ENCODE data around the gene CRACR2A. TPM values are rescaled to one million over a fixed set of nuclear protein-coding genes. Genes with fewer than 3 reads are reported as not detected.
A peak's percentile ranks its signal among the peaks of the same experiment; 100 is the strongest.

The CRACR2A gene
- total and polyA plus RNA-seq, 2 of the 4 experiments (the other 2 are of a cell fraction) = 0.54 to 0.60 TPM

DNA sequence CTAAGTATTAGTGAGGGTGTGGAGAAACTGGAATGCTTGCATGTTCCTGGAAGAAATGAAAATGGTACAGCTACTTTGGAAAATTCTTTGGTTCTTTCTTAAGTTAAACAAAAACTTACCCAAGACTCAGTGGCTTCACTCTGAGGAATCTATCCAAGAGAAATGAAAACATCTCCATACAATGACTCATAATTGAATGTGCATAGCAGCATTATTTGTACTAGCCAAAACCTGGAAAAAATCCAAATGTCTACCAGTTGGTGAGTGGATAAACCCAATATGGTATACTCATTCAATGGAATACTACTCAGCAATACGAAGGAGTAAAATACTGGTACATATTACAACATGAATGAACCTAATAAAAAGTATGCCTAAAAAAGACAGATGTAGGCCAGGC is 18.0 kb upstream of the CRACR2A start:
- Histone ChIP-seq H4K8ac (ENCODE audit: low read depth in 2 of 2, low read length in 2 of 2) (no peak overlapping the region), H2AK5ac (ENCODE audit: low read depth, low read length) (no peak overlapping the region), H2AFZ (replicated peaks; ENCODE audit: low read length, poor library complexity) (no peak overlapping the region), H3K79me1 (ENCODE audit: low read depth in 1 of 2, low read length in 2 of 2) (no peaks in the 10 kb centered on the region), H4K20me1 (ENCODE audit: insufficient read depth, low read length) (no peaks in the 10 kb centered on the region), H2BK5ac (ENCODE audit: low read depth, low read length, poor library complexity, severe bottlenecking) (no peak overlapping the region), H4K5ac (ENCODE audit: low read depth, low read length) (no peak overlapping the region), H4K91ac (ENCODE audit: insufficient read depth, low read depth, low read length) (no peak overlapping the region), H3K27ac (ENCODE audit: insufficient read depth, low read length) (no peak overlapping the region), H3K9me3 (ENCODE audit: control insufficient read depth, insufficient read depth, low read length) (no peaks in the 10 kb centered on the region), H2BK20ac (ENCODE audit: low read depth, low read length) (no peak overlapping the region), H3K23ac (ENCODE audit: low read depth, low read length) (no peak overlapping the region), H3K56ac (ENCODE audit: extremely low read depth, insufficient read depth, low read length) (no peak overlapping the region), H3K18ac (ENCODE audit: low read depth, low read length) (no peak overlapping the region), H3K36me3 (ENCODE audit: control insufficient read depth, insufficient read depth, low read length) (no peaks in the 10 kb centered on the region), H2AK9ac (replicated peaks; ENCODE audit: low read depth, low read length, poor library complexity) (no peak overlapping the region), H3K4me1 (ENCODE audit: control insufficient read depth, insufficient read depth, low read length) (no peaks in the 10 kb centered on the region), H3K4me2 (ENCODE audit: low read depth, low read length) (no peak overlapping the region), H3K4me3 (ENCODE audit: insufficient read depth, low read depth, low read length) (no peak overlapping the region), H2BK120ac (ENCODE audit: low read depth, low read length) (no peak overlapping the region), H3K27me3 (ENCODE audit: control insufficient read depth, insufficient read depth, low read length) (peaks cover 6% of the 10 kb centered on the region), H3K9ac (ENCODE audit: low read depth, low read length) (no peak overlapping the region), H2BK15ac (ENCODE audit: low read depth, low read length) (no peak overlapping the region), H3K14ac (replicated peaks; ENCODE audit: low read depth, low read length) (no peak overlapping the region), H3K4ac (ENCODE audit: low read depth, low read length) (no peak overlapping the region), H3K9me1 (ENCODE audit: insufficient read depth, low read length) (no peaks in the 10 kb centered on the region)
- POLR2A ChIA-PET (ENCODE audit: unreplicated experiment) = no interaction called here
- ATAC-seq (ENCODE audit: low read depth) (no peak), DNase-seq (peak; percentile 61)
- intact Hi-C loops (cut with micrococcal nuclease) (loop anchor here (10.0 kb wide), 1 partner anchor 636 kb away; no protein-coding TSS in a partner anchor), in situ Hi-C loops (cut with MboI; ENCODE audit: low sequenced_read_pairs) (loop anchor here (10.0 kb wide), 1 partner anchor 106 kb away; no protein-coding TSS in a partner anchor), dilution Hi-C loops (cut with HindIII; ENCODE audit: low sequenced_read_pairs, unreplicated experiment) (no loop called here)
- CTCF ChIA-PET = interaction anchor here (3.5 kb wide), 1 partner anchor 471 kb away, joined by 15 read pairs; no protein-coding TSS in a partner anchor
- WGBS, 2 experiments (ENCODE audit: extremely low coverage in 2 of 2, insufficient read length in 1 of 2) = no CpG with 5 or more reads among the region's 1 CpG
- TF ChIP-seq CEBPB (IDR thresholded peaks at IDR 0.05; ENCODE audit: low read depth, low read length) (peak; percentile 8; the same call in 1 of the 2 replicates), CHD1 (IDR thresholded peaks at IDR 0.05; ENCODE audit: low read depth, low read length) (no peak), MXI1 (IDR thresholded peaks at IDR 0.05; ENCODE audit: borderline replicate concordance, low read depth, low read length) (no peak), RFX5 (IDR thresholded peaks at IDR 0.05; ENCODE audit: low read depth, low read length) (no peak), BHLHE40 (IDR thresholded peaks at IDR 0.05; ENCODE audit: low read depth, low read length) (no peak), MAFK (IDR thresholded peaks at IDR 0.05; ENCODE audit: low read depth, low read length) (no peak), RCOR1 (IDR thresholded peaks at IDR 0.05; ENCODE audit: insufficient replicate concordance, low read length) (no peak)
- TF ChIP-seq, protein P1, sequence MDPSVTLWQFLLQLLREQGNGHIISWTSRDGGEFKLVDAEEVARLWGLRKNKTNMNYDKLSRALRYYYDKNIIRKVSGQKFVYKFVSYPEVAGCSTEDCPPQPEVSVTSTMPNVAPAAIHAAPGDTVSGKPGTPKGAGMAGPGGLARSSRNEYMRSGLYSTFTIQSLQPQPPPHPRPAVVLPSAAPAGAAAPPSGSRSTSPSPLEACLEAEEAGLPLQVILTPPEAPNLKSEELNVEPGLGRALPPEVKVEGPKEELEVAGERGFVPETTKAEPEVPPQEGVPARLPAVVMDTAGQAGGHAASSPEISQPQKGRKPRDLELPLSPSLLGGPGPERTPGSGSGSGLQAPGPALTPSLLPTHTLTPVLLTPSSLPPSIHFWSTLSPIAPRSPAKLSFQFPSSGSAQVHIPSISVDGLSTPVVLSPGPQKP (IDR thresholded peaks at IDR 0.05; ENCODE audit: borderline replicate concordance, low read depth, low read length) = no peak
- BruUV-seq (replicated peaks) = no TSS peak

All from IMR-90 (cell line).